Thyroid gland (tissue), 4 donors: ENCODE measurements around the gene TEX35.
A peak's percentile ranks its signal among the peaks of the same experiment; 100 is the strongest.

ENCODE experiments used
- CTCF ChIP-seq, 6 experiments: fragments of 200-600 bp in 3 of 6; fragments of 450-650 bp in 3 of 6; sonication (generic) in 3 of 6; IDR thresholded peaks; one replicate each; pipeline ENCODE4 v1.5.1; 2016 to 2019; ENCODE audit warnings: antibody characterized with exemption in 6 of 6, mild to moderate bottlenecking in 2 of 6, inconsistent platforms in 1 of 6, moderate library complexity in 1 of 6
- POLR2A ChIP-seq, 2 donors: fragments of 450-650 bp; IDR thresholded peaks; one replicate each; pipeline ENCODE4 v1.6.1; 2017; ENCODE audit warnings: antibody characterized with exemption in 2 of 2, mild to moderate bottlenecking in 2 of 2, moderate library complexity in 1 of 2

- peak; percentile 88 to 98 (median 96) for TF ChIP-seq CTCF (IDR thresholded peaks at IDR 0.05)
- TF ChIP-seq POLR2A (IDR thresholded peaks at IDR 0.05): no peak
These were observed 29.8 kb downstream of the TEX35 start for GRCh38 chr1:178542554-178543289.
